ENCODE measurements around the gene CDK7.

DNA sequence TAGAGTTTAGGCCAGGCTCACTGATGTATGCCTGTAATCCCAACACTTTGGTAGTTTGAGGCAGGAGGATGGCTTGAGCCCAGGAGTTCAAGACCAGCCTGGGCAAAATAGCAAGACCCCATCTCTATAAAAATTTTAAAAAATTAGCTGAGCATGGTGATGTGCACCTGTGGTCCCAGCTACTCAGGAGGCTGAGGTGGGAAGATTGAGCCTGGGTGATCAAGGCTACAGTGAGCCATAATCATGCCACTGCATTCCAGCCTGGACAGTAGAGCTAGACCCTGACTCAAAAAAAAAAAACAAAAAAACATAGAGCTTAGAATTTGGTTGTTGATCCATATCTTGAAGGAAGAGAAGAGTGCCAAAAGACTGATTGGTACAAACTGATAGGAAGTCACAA lies 14.7 kb upstream of the CDK7 start:
- TF ChIP-seq, protein P1, sequence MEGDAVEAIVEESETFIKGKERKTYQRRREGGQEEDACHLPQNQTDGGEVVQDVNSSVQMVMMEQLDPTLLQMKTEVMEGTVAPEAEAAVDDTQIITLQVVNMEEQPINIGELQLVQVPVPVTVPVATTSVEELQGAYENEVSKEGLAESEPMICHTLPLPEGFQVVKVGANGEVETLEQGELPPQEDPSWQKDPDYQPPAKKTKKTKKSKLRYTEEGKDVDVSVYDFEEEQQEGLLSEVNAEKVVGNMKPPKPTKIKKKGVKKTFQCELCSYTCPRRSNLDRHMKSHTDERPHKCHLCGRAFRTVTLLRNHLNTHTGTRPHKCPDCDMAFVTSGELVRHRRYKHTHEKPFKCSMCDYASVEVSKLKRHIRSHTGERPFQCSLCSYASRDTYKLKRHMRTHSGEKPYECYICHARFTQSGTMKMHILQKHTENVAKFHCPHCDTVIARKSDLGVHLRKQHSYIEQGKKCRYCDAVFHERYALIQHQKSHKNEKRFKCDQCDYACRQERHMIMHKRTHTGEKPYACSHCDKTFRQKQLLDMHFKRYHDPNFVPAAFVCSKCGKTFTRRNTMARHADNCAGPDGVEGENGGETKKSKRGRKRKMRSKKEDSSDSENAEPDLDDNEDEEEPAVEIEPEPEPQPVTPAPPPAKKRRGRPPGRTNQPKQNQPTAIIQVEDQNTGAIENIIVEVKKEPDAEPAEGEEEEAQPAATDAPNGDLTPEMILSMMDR (optimal IDR thresholded peaks at IDR 0.05 in 1 of 3, IDR thresholded peaks at IDR 0.05 in 1 of 3, conservative IDR thresholded peaks at IDR 0.05 in 1 of 3; ENCODE audit: extremely low read depth in 1 of 3, insufficient read depth in 2 of 3, low read length in 3 of 3) = no peak
- no peak for TF ChIP-seq EZH2 (IDR thresholded peaks at IDR 0.05; ENCODE audit: low read length)
